Tibial nerve (tissue), 4 donors: ENCODE measurements around the gene RAD51.

ENCODE experiments used
- EP300 ChIP-seq, 2 donors: sonication (generic); formaldehyde crosslinking; IDR thresholded peaks; one replicate each; pipeline ENCODE4 v1.6.1; 2017; ENCODE audit warnings: antibody characterized with exemption in 2 of 2, mild to moderate bottlenecking in 1 of 2
- POLR2A ChIP-seq, 2 donors: fragments of 450-650 bp; IDR thresholded peaks; one replicate each; pipeline ENCODE4 v1.6.1; 2017; ENCODE audit warnings: antibody characterized with exemption in 2 of 2, mild to moderate bottlenecking in 2 of 2, moderate library complexity in 2 of 2
- TF ChIP-seq, protein P1 (sequence below), 5 experiments: fragments of 200-600 bp in 3 of 5; fragments of 450-650 bp in 2 of 5; sonication (generic) in 3 of 5; IDR thresholded peaks; one replicate each; pipeline ENCODE4 v1.5.1; 2016 to 2019; ENCODE audit warnings: antibody characterized with exemption in 5 of 5, mild to moderate bottlenecking in 3 of 5, moderate library complexity in 2 of 5

DNA sequence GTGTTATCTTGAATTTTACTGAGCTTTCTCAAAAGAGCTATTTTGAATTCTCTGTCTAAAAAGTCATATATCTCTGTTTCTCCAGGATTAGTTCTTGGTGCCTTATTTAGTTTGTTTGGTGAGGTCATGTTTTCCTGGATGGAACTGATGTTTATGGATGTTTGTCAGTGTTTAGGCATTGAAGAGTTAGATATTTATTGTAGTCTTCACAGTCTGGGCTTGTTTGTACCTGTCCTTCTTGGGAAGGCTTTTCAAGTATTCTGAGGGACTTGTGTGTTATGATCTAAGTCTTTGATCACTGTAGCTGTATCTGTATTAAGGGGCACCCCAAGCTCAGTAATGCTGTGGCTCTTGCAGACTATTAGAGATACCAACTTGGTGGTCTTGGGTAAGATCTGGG, 10.6 kb upstream of the RAD51 start:
- TF ChIP-seq, protein P1, sequence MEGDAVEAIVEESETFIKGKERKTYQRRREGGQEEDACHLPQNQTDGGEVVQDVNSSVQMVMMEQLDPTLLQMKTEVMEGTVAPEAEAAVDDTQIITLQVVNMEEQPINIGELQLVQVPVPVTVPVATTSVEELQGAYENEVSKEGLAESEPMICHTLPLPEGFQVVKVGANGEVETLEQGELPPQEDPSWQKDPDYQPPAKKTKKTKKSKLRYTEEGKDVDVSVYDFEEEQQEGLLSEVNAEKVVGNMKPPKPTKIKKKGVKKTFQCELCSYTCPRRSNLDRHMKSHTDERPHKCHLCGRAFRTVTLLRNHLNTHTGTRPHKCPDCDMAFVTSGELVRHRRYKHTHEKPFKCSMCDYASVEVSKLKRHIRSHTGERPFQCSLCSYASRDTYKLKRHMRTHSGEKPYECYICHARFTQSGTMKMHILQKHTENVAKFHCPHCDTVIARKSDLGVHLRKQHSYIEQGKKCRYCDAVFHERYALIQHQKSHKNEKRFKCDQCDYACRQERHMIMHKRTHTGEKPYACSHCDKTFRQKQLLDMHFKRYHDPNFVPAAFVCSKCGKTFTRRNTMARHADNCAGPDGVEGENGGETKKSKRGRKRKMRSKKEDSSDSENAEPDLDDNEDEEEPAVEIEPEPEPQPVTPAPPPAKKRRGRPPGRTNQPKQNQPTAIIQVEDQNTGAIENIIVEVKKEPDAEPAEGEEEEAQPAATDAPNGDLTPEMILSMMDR (IDR thresholded peaks at IDR 0.05): no peak
- TF ChIP-seq EP300 (IDR thresholded peaks at IDR 0.05) (no peak), POLR2A (IDR thresholded peaks at IDR 0.05) (no peak)
